ENCODE measurements around the gene ABCC2. TPM values are rescaled to one million over a fixed set of nuclear protein-coding genes. Genes with fewer than 3 reads are reported as not detected.

Gene ABCC2
- total and polyA plus RNA-seq, 2 experiments from 2014 or later = 0.45 to 2.4 TPM

GRCh38 chr10:99849057-99849456, 66.6 kb downstream of the ABCC2 start:
- Histone ChIP-seq H3K4me2 (peak overlapping the region; percentile 6), H3K36me3 (ENCODE audit: insufficient read depth) (no peaks in the 10 kb centered on the region), H3K4me1 (ENCODE audit: insufficient read depth) (peaks cover 47% of the 10 kb centered on the region), H3K27me3 (ENCODE audit: insufficient read depth) (no peaks in the 10 kb centered on the region), H2AFZ (no peak overlapping the region), H3F3A (replicated peaks; ENCODE audit: low read depth) (peaks cover 4% of the 10 kb centered on the region; the same call in 1 of the 2 replicates), H3K27ac (ENCODE audit: low read depth) (peak overlapping the region; percentile 45), H4K20me1 (replicated peaks; ENCODE audit: insufficient read depth) (no peaks in the 10 kb centered on the region), H3K79me2 (replicated peaks; ENCODE audit: insufficient read depth) (no peaks in the 10 kb centered on the region), H3K4me3 (0 out of 2 replicates have a peak overlapping the region, but pooled peaks have one; percentile 1), H3K9me2 (ENCODE audit: insufficient read depth) (no peaks in the 10 kb centered on the region)
- ATAC-seq = no peak
- no peaks in the 10 kb centered on the region for H3K9me3 Mint-ChIP-seq
- H3K4me1 Mint-ChIP-seq = peaks cover 55% of the 10 kb centered on the region
- DNase-seq (ENCODE audit: low spot score) = no peak
- peaks cover 5% of the 10 kb centered on the region for H3K27me3 Mint-ChIP-seq (ENCODE audit: insufficient read depth, low read depth, poor library complexity)
- peak overlapping the region; percentile 84; the same call in 1 of the 2 replicates for H3K27ac Mint-ChIP-seq
- no peak overlapping the region; the same call in 2 of the 3 replicates for H3K4me3 Mint-ChIP-seq
- TF ChIP-seq REST (IDR thresholded peaks at IDR 0.05; ENCODE audit: unreplicated experiment) (no peak), EZH2phosphoT487 (IDR thresholded peaks at IDR 0.05; ENCODE audit: unreplicated experiment) (no peak), ZNF462 (CRISPR knock-in tag; IDR thresholded peaks at IDR 0.05) (no peak), CREB1 (CRISPR knock-in tag; IDR thresholded peaks at IDR 0.05; ENCODE audit: low read depth) (no peak), STAT1 (IDR thresholded peaks at IDR 0.05; ENCODE audit: unreplicated experiment) (no peak), ETS1 (IDR thresholded peaks at IDR 0.05) (no peak), ZNF114 (CRISPR knock-in tag; IDR thresholded peaks at IDR 0.05) (no peak), NANOG (IDR thresholded peaks at IDR 0.05; ENCODE audit: borderline replicate concordance) (no peak), POLR2AphosphoS5 (IDR thresholded peaks at IDR 0.05; ENCODE audit: low read depth) (no peak), ZNF331 (CRISPR knock-in tag; IDR thresholded peaks at IDR 0.05; ENCODE audit: low read depth) (no peak), CTCF (conservative IDR thresholded peaks at IDR 0.05; ENCODE audit: low read depth in 2 of 2) (no peak), EZH2 (IDR thresholded peaks at IDR 0.05; ENCODE audit: low read depth, unreplicated experiment) (no peak), JUNB (IDR thresholded peaks at IDR 0.05; ENCODE audit: unreplicated experiment) (no peak)
- no peaks in the 10 kb centered on the region for H3K36me3 Mint-ChIP-seq (ENCODE audit: low read depth)

All from GM23338 (cell line).